GM18867 (cell line): ENCODE results near the gene PCP4.

ENCODE experiments used
- ATAC-seq: cut with Tn5 transposase; IDR thresholded peaks from one replicate; pipeline ENCODE4 v1.9.1; 2021; ENCODE audit warnings: mild to moderate bottlenecking, moderate library complexity; ENCODE audit not compliant: unreplicated experiment

PCP4 gene

GRCh38 chr21:39913706-39914305 lies 46.6 kb downstream of the PCP4 start:
- no peak for ATAC-seq

GRCh38 chr21:39915881-39916280 lies 48.6 kb downstream of the PCP4 start:
- ATAC-seq: no peak

- ATAC-seq: no peak
These were observed 51.3 kb downstream of the PCP4 start for GRCh38 chr21:39918558-39918957.

- no peak for ATAC-seq
These were observed 56.2 kb downstream of the PCP4 start for GRCh38 chr21:39923476-39923875.

GRCh38 chr21:39924577-39925308 lies 57.5 kb downstream of the PCP4 start:
- ATAC-seq: no peak

GRCh38 chr21:39927304-39927886 lies 60.2 kb downstream of the PCP4 start:
- ATAC-seq: no peak

GRCh38 chr21:39932335-39932734 lies 65.1 kb downstream of the PCP4 start:
- ATAC-seq: no peak

GRCh38 chr21:39934895-39935294 lies 67.7 kb downstream of the PCP4 start:
- no peak for ATAC-seq

- no peak for ATAC-seq
These were observed 68.5 kb downstream of the PCP4 start for GRCh38 chr21:39935716-39936115.

- no peak for ATAC-seq
These were observed 70.9 kb downstream of the PCP4 start for GRCh38 chr21:39938086-39938625.

GRCh38 chr21:39946199-39946598 lies 79.0 kb downstream of the PCP4 start:
- ATAC-seq: no peak

- ATAC-seq: no peak
These were observed 79.8 kb downstream of the PCP4 start for GRCh38 chr21:39947031-39947430.

- no peak for ATAC-seq
These were observed 84.2 kb downstream of the PCP4 start for GRCh38 chr21:39951183-39952101.

GRCh38 chr21:39952265-39952664 lies 85.0 kb downstream of the PCP4 start:
- ATAC-seq: no peak

- no peak for ATAC-seq
These were observed 87.3 kb downstream of the PCP4 start for GRCh38 chr21:39954570-39954969.

- no peak for ATAC-seq
These were observed 88.1 kb downstream of the PCP4 start for GRCh38 chr21:39955326-39955725.

GRCh38 chr21:39956586-39956985 lies 89.3 kb downstream of the PCP4 start:
- no peak for ATAC-seq

- ATAC-seq: no peak
These were observed 91.5 kb downstream of the PCP4 start for GRCh38 chr21:39958731-39959130.

GRCh38 chr21:39961251-39961650 lies 94.0 kb downstream of the PCP4 start:
- ATAC-seq: no peak

GRCh38 chr21:39965026-39965425 lies 97.8 kb downstream of the PCP4 start:
- no peak for ATAC-seq

GRCh38 chr21:39966786-39967185 lies 99.5 kb downstream of the PCP4 start:
- ATAC-seq: no peak
